HCT116 (cell line): ENCODE results near the gene UBAC2. TPM values are rescaled to one million over a fixed set of nuclear protein-coding genes. Genes with fewer than 3 reads are reported as not detected.

ENCODE experiments used
- ATAC-seq: fragments of 200-7000 bp; cut with Tn5 transposase; 2 replicates; pipeline ENCODE4 v1.9.1; 2020; ENCODE audit warnings: mild to moderate bottlenecking, moderate library complexity
- BruUV-seq: library from RNA; stranded (reverse); fragments of 400-500 nt; replicated peaks from 2 replicates; lab custom pipeline; 2021; lab: Mats Ljungman, UMichigan
- CTCF ChIA-PET: fragments of 300-600 bp; sonication (Branson Sonifier 250); formaldehyde crosslinking; loops from one replicate; lab custom pipeline; 2021; ENCODE audit warnings: antibody characterized with exemption; lab: Charles Lee
- POLR2A ChIA-PET: fragments of 300-600, 350-600 bp; sonication (Branson Sonifier 250); formaldehyde crosslinking; loops from one replicate; lab custom pipeline; 2021; ENCODE audit warnings: antibody characterized with exemption; lab: Charles Lee
- RAD21 ChIA-PET, 2 experiments: fragments of 300-600 bp; sonication (Branson Sonifier 250); formaldehyde crosslinking; loops; one replicate each; lab custom pipeline; 2023; ENCODE audit warnings: low total read pairs in 2 of 2; ENCODE audit not compliant: uncharacterized antibody in 2 of 2, unreplicated experiment in 2 of 2, low non-redundant PET in 1 of 2; lab: Charles Lee
- DNase-seq: peaks from one replicate; pipeline ENCODE4 v3.0.0-alpha.2; 2010; ENCODE audit warnings: low read depth, low spot score
- H2AFZ ChIP-seq: fragments of 200-600 bp; shearing (Covaris generic), sonication (generic); 2 replicates; pipeline ENCODE4 v1.6.1; 2017; ENCODE audit warnings: low read depth, mixed run types, mixed read lengths, antibody characterized with exemption, low read length; ENCODE audit not compliant: poor library complexity, severe bottlenecking
- H3K27ac ChIP-seq: 2 replicates; pipeline ENCODE4 v1.5.1; 2012; ENCODE audit warnings: low read depth, low read length
- H3K27me3 ChIP-seq: fragments of 200-600 bp; sonication (generic); 2 replicates; pipeline ENCODE4 v1.6.1; 2016; ENCODE audit warnings: mixed run types, low read length, mixed read lengths; ENCODE audit not compliant: insufficient read depth
- H3K36me3 ChIP-seq, 2 experiments: fragments of 200-500 bp in 1 of 2; fragments of 200-600 bp in 1 of 2; sonication (Bioruptor generic) in 1 of 2; sonication (generic) in 1 of 2; 2 replicates each; pipeline versions ENCODE4 v1.5.1 to v1.6.1; 2014 to 2016; ENCODE audit warnings: low read length in 2 of 2, inconsistent platforms in 1 of 2, mixed read lengths in 1 of 2, mixed run types in 1 of 2; ENCODE audit not compliant: insufficient read depth in 2 of 2, control insufficient read depth in 1 of 2
- H3K4me1 ChIP-seq, 2 experiments: fragments of 200-600 bp in 1 of 2; sonication (generic) in 1 of 2; 2 replicates each; pipeline versions ENCODE4 v1.5.1 to v1.6.1; 2012 to 2017; ENCODE audit warnings: low read length in 2 of 2, inconsistent platforms in 1 of 2, mild to moderate bottlenecking in 1 of 2, mixed read lengths in 1 of 2, mixed run types in 1 of 2, moderate library complexity in 1 of 2; ENCODE audit not compliant: insufficient read depth in 2 of 2, control insufficient read depth in 1 of 2
- H3K4me2 ChIP-seq: fragments of 200-600 bp; sonication (generic); 2 replicates; pipeline ENCODE4 v1.6.1; 2017; ENCODE audit warnings: mixed run types, low read length, mixed read lengths
- H3K4me3 ChIP-seq, 2 experiments: fragments of 200-600 bp in 1 of 2; sonication (generic) in 1 of 2; replicated peaks in 1 of 2; 2 replicates each; pipeline ENCODE4 v1.5.1; 2011 to 2016; ENCODE audit warnings: low read length in 2 of 2, control low read depth in 1 of 2, low read depth in 1 of 2, mild to moderate bottlenecking in 1 of 2, mixed read lengths in 1 of 2, mixed run types in 1 of 2
- H3K79me2 ChIP-seq: fragments of 200-600 bp; sonication (generic); 2 replicates; pipeline ENCODE4 v1.6.1; 2017; ENCODE audit warnings: mild to moderate bottlenecking, mixed run types, low read length, moderate library complexity, mixed read lengths; ENCODE audit not compliant: insufficient read depth
- H3K9ac ChIP-seq: fragments of 200-600 bp; sonication (generic); 2 replicates; pipeline ENCODE4 v1.6.1; 2016; ENCODE audit warnings: low read length, mixed read lengths
- H3K9me2 ChIP-seq: fragments of 200-600 bp; sonication (generic), shearing (Covaris generic); 2 replicates; pipeline ENCODE4 v1.6.1; 2017; ENCODE audit warnings: mixed run types, mild to moderate bottlenecking, moderate library complexity; ENCODE audit not compliant: insufficient read depth
- H3K9me3 ChIP-seq, 2 experiments: fragments of 200-500 bp in 1 of 2; fragments of 200-600 bp in 1 of 2; sonication (Bioruptor generic) in 1 of 2; sonication (generic) in 1 of 2; 2 replicates each; pipeline ENCODE4 v1.6.1; 2014 to 2017; ENCODE audit warnings: low read length in 2 of 2, mixed read lengths in 2 of 2, inconsistent platforms in 1 of 2, low read depth in 1 of 2, mild to moderate bottlenecking in 1 of 2, mixed run types in 1 of 2, moderate library complexity in 1 of 2; ENCODE audit not compliant: control insufficient read depth in 1 of 2, insufficient read depth in 1 of 2
- H4K20me1 ChIP-seq: fragments of 200-600 bp; sonication (generic), shearing (Covaris generic); 2 replicates; pipeline ENCODE4 v1.6.1; 2017; ENCODE audit warnings: mixed run types, mild to moderate bottlenecking, moderate library complexity; ENCODE audit not compliant: insufficient read depth
- EGR1 ChIP-seq: IDR thresholded peaks from 2 replicates; pipeline ENCODE4 v1.6.1; 2012; ENCODE audit warnings: low read depth
- EZH2 ChIP-seq: fragments of 200-600 bp; sonication (generic); IDR thresholded peaks from 2 replicates; pipeline ENCODE4 v1.6.1; 2017; ENCODE audit warnings: antibody characterized with exemption, mixed run types
- FOSL1 ChIP-seq: IDR thresholded peaks from 2 replicates; pipeline ENCODE4 v1.6.1; 2012; ENCODE audit warnings: low read depth
- JUND ChIP-seq: IDR thresholded peaks from 2 replicates; pipeline ENCODE4 v1.6.1; 2012
- POLR2A ChIP-seq: IDR thresholded peaks from 2 replicates; pipeline ENCODE4 v1.7.0; 2011; ENCODE audit warnings: borderline replicate concordance; ENCODE audit not compliant: insufficient read depth, insufficient read length; ENCODE audit errors: extremely low read depth
- RAD21 ChIP-seq: IDR thresholded peaks from 2 replicates; pipeline ENCODE4 v1.6.1; 2012; ENCODE audit warnings: low read depth, mild to moderate bottlenecking
- SIN3A ChIP-seq: IDR thresholded peaks from 2 replicates; pipeline ENCODE4 v1.6.1; 2012; ENCODE audit warnings: low read depth
- SP1 ChIP-seq: IDR thresholded peaks from 2 replicates; pipeline ENCODE4 v1.6.1; 2012; ENCODE audit warnings: low read depth
- TCF7L2 ChIP-seq: IDR thresholded peaks from 2 replicates; pipeline ENCODE4 v1.7.0; 2011; ENCODE audit warnings: borderline replicate concordance, inconsistent platforms; ENCODE audit not compliant: insufficient read depth, insufficient read length; ENCODE audit errors: extremely low read depth
- YY1 ChIP-seq: IDR thresholded peaks from 2 replicates; pipeline ENCODE4 v1.6.1; 2011; ENCODE audit warnings: low read length, low read depth, moderate library complexity, mild to moderate bottlenecking; ENCODE audit not compliant: insufficient replicate concordance; ENCODE audit errors: extremely low read depth
- ZNF274 ChIP-seq: fragments of 200-500 bp; sonication (Bioruptor generic); IDR thresholded peaks from 2 replicates; pipeline ENCODE4 v1.6.1; 2014; ENCODE audit warnings: mild to moderate bottlenecking, low read depth, low read length, inconsistent platforms
- intact Hi-C: fragments of 100-400 bp; cut with micrococcal nuclease; formaldehyde crosslinking; loops from 2 replicates; pipeline ENCODE4 v1.10.0; 2022
- total RNA-seq: library from RNA; stranded (reverse); gene quantifications from one replicate; pipeline ENCODE4 v1.2.1, GENCODE V29; 2021; ENCODE audit not compliant: unreplicated experiment
- TF ChIP-seq, protein P1 (sequence below): IDR thresholded peaks from 2 replicates; pipeline ENCODE4 v1.6.1; 2012; ENCODE audit warnings: low read depth
- TF ChIP-seq, protein P2 (sequence below): IDR thresholded peaks from 2 replicates; pipeline ENCODE4 v1.6.1; 2012

UBAC2 gene
- total RNA-seq, 1 experiment from 2014 or later, result 67.4 TPM

DNA sequence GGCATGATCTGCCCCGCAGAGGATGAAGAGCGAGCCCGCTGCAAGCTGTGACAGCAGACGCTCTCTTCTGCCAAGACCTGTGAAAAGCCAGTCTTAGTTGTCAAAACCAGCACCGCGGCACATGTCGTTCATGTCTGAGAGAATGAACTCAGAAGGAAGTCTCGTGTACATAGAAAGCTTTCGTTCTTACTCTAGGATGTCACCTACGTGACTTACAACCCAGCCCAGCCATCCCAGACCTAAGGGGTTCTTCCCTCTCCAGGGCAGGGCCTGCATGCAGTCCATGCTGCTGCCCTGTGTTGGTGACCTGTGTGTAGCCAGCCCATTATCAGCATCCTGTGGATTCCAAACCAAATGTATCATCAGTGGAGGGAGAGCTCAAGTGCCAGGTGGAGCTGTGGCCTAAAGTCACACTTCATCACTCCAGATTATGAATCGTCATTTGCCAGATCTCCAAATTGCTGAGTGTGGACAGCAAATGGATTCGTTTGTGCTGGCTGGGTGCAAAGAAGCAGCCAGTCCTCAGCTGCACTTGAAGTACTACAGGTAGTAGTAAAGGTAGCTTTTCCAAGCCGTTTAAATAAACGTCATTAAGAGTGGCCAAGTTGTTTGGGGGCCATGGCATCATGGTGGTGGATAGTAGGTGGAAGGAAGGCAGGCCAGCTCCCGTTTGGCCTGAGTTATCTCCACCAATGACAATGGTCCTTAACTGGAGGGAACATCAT is 180.4 kb downstream of the UBAC2 start:
- Histone ChIP-seq H3K4me2 (no peak overlapping the region), H2AFZ (no peak overlapping the region), H4K20me1 (no peaks in the 10 kb centered on the region), H3K27me3 (no peaks in the 10 kb centered on the region), H3K79me2 (no peaks in the 10 kb centered on the region), H3K4me3 (no peak overlapping the region), H3K4me1 (peaks cover 0 to 13% of the 10 kb centered on the region in 2 experiments; a peak in 2 of 4 replicates), H3K36me3 (peaks cover 5 to 9% of the 10 kb centered on the region in 2 experiments; a peak in 2 of 4 replicates), H3K9me2 (no peaks in the 10 kb centered on the region), H3K9ac (no peak overlapping the region), H3K9me3 (no peaks in the 10 kb centered on the region), H3K27ac (no peak overlapping the region)
- ChIA-PET RAD21 (no interaction called here), POLR2A (no interaction called here), CTCF (interaction anchor here (0.8 kb wide), 1 partner anchor 10 kb away, joined by 3 read pairs; no protein-coding TSS in a partner anchor)
- no TSS peak for BruUV-seq
- no peak for TF ChIP-seq JUND
- no peak for TF ChIP-seq SP1
- DNase-seq (no peak), ATAC-seq (no peak)
- intact Hi-C loops, result no loop called here

DNA sequence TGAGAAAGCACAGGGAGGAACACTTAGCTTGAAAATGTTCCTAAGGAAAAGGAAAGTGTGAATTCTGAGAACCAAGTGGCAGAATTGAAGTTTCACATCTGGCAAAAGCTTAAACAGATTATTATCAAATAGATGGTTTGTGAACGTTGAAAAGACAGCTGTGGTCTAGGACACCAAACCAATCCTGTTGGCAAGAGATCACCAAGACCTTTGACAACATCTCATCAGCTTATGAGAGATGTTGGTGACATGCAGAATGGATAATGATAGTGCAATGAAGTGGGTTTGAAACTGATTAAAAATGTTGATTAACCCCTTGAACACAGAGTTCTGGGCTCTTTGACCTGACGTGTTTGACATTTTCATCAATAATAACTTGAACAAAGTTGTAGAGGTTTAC is 181.1 kb downstream of the UBAC2 start:
- intact Hi-C loops, result no loop called here
- no peak for ATAC-seq

More for the DNA sequence above, 181.1 kb downstream of the UBAC2 start:
- no peak overlapping the region for H2AFZ ChIP-seq
- ChIA-PET RAD21 (no interaction called here), POLR2A (no interaction called here), CTCF (no interaction called here)
- no peaks in the 10 kb centered on the region for H3K79me2 ChIP-seq
- no peaks in the 10 kb centered on the region for H3K9me2 ChIP-seq
- peaks cover 0 to 13% of the 10 kb centered on the region in 2 experiments; a peak in 2 of 4 replicates for H3K4me1 ChIP-seq
- H3K9me3 ChIP-seq, result no peaks in the 10 kb centered on the region
- no peak for DNase-seq
- no peaks in the 10 kb centered on the region for H3K27me3 ChIP-seq
- H3K27ac ChIP-seq, result no peak overlapping the region
- H4K20me1 ChIP-seq, result no peaks in the 10 kb centered on the region
- TF ChIP-seq EZH2 (no peak), YY1 (no peak), ZNF274 (no peak), JUND (no peak), SP1 (no peak), POLR2A (no peak), FOSL1 (no peak), EGR1 (no peak), SIN3A (no peak), RAD21 (no peak), TCF7L2 (no peak)
- TF ChIP-seq, protein P1, sequence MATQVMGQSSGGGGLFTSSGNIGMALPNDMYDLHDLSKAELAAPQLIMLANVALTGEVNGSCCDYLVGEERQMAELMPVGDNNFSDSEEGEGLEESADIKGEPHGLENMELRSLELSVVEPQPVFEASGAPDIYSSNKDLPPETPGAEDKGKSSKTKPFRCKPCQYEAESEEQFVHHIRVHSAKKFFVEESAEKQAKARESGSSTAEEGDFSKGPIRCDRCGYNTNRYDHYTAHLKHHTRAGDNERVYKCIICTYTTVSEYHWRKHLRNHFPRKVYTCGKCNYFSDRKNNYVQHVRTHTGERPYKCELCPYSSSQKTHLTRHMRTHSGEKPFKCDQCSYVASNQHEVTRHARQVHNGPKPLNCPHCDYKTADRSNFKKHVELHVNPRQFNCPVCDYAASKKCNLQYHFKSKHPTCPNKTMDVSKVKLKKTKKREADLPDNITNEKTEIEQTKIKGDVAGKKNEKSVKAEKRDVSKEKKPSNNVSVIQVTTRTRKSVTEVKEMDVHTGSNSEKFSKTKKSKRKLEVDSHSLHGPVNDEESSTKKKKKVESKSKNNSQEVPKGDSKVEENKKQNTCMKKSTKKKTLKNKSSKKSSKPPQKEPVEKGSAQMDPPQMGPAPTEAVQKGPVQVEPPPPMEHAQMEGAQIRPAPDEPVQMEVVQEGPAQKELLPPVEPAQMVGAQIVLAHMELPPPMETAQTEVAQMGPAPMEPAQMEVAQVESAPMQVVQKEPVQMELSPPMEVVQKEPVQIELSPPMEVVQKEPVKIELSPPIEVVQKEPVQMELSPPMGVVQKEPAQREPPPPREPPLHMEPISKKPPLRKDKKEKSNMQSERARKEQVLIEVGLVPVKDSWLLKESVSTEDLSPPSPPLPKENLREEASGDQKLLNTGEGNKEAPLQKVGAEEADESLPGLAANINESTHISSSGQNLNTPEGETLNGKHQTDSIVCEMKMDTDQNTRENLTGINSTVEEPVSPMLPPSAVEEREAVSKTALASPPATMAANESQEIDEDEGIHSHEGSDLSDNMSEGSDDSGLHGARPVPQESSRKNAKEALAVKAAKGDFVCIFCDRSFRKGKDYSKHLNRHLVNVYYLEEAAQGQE, result no peak
- TF ChIP-seq, protein P2, sequence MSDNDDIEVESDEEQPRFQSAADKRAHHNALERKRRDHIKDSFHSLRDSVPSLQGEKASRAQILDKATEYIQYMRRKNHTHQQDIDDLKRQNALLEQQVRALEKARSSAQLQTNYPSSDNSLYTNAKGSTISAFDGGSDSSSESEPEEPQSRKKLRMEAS, result no peak
- no TSS peak for BruUV-seq
- no peak overlapping the region for H3K9ac ChIP-seq
- no peak overlapping the region for H3K4me3 ChIP-seq
- no peak overlapping the region for H3K4me2 ChIP-seq
- H3K36me3 ChIP-seq, result peaks cover 8 to 9% of the 10 kb centered on the region in 2 experiments; a peak in 2 of 4 replicates
